ENCODE data around the gene AGMAT.
"Not testable (repeated sequence)": the region's sequence is repeated elsewhere in the genome, so short reads cannot be mapped to it uniquely, and the experiment has no call there.

AGMAT gene

GRCh38 chr1:15617173-15618076, 32.6 kb upstream of the AGMAT start, which contains the start of gene DDI2:
DDI2 (plus strand) TSS chr1:15617458; CDS start chr1:15617671, 213 bp downstream.
- intact Hi-C loops (cut with DNase I), result loop anchor here (2.0 kb wide), 1 partner anchor 93 kb away; the partner anchor contains the start of gene CASP9

GRCh38 chr1:15616373-15617172, 31.7 kb upstream of the AGMAT start:
- peak in 6 of 42 donors; percentile 7 to 49 (median 18) for DNase-seq
- intact Hi-C loops (cut with DNase I), result loop anchor here (2.0 kb wide), 1 partner anchor 92 kb away; the partner anchor contains the start of gene CASP9

More at GRCh38 chr1:15617173-15618076, 32.6 kb upstream of the AGMAT start, which contains the start of gene DDI2:
- DNase-seq, result peak; percentile 83 to 98 (median 94)

- intact Hi-C loops (cut with DNase I), result no loop called here
- DNase-seq, result no peak
Observed at GRCh38 chr1:15610167-15610566, 25.3 kb upstream of the AGMAT start.

- intact Hi-C loops (cut with DNase I), result no loop called here
- no peak for DNase-seq
Observed at GRCh38 chr1:15609631-15610030, 24.8 kb upstream of the AGMAT start.

- intact Hi-C loops (cut with DNase I), result no loop called here
- no peak for DNase-seq
Observed at GRCh38 chr1:15605398-15606383, 20.8 kb upstream of the AGMAT start.

GRCh38 chr1:15604400-15604799, 19.5 kb upstream of the AGMAT start:
- DNase-seq; intact Hi-C loops (cut with DNase I): not testable (repeated sequence)

GRCh38 chr1:15603966-15604282, 19.1 kb upstream of the AGMAT start:
- DNase-seq; intact Hi-C loops (cut with DNase I): not testable (repeated sequence)

- peak; percentile 95 to 99 (median 98) for DNase-seq
- intact Hi-C loops (cut with DNase I), result no loop called here
Observed at GRCh38 chr1:15603050-15603965, 18.5 kb upstream of the AGMAT start.

GRCh38 chr1:15598436-15598835, 13.6 kb upstream of the AGMAT start:
- no peak for DNase-seq
- intact Hi-C loops (cut with DNase I), result no loop called here

- intact Hi-C loops (cut with DNase I), result no loop called here
- DNase-seq, result peak in 1 of 42 donors; percentile 15
Observed at GRCh38 chr1:15595809-15596617, 11.2 kb upstream of the AGMAT start.

GRCh38 chr1:15592285-15592684, 7.4 kb upstream of the AGMAT start:
- intact Hi-C loops (cut with DNase I), result no loop called here
- DNase-seq, result no peak

- DNase-seq, result no peak
- intact Hi-C loops (cut with DNase I), result no loop called here
Observed at GRCh38 chr1:15583016-15583706, 1.7 kb downstream of the AGMAT start.

GRCh38 chr1:15579683-15580047, 5.2 kb downstream of the AGMAT start:
- intact Hi-C loops (cut with DNase I), result no loop called here
- DNase-seq, result no peak

- DNase-seq, result peak in 11 of 42 donors; percentile 13 to 69 (median 38)
- intact Hi-C loops (cut with DNase I), result no loop called here
Observed at GRCh38 chr1:15578921-15579682, 5.7 kb downstream of the AGMAT start.

GRCh38 chr1:15577691-15578090, 7.2 kb downstream of the AGMAT start:
- intact Hi-C loops (cut with DNase I), result no loop called here
- DNase-seq, result peak in 4 of 42 donors; percentile 9 to 32 (median 28)
